A549 (cell line): ENCODE data around the gene BTG4. TPM values are rescaled to one million over a fixed set of nuclear protein-coding genes. Genes with fewer than 3 reads are reported as not detected.

Experiments
- ATAC-seq, 2 experiments: fragments of 200-7000 bp in 1 of 2; fragments of >200 bp in 1 of 2; cut with Nextera tagmentation in 1 of 2; cut with Tn5 transposase in 1 of 2; 3 replicates each; pipeline versions ENCODE4 v1.8.0 to v1.9.1; 2018 to 2020; ENCODE audit warnings: mild to moderate bottlenecking in 1 of 2, moderate library complexity in 1 of 2
- CTCF ChIA-PET: fragments of 300-600 bp; sonication (Branson Sonifier 250); formaldehyde crosslinking; extraction: SDS; loops from one replicate; lab custom pipeline; 2021; ENCODE audit warnings: antibody characterized with exemption, inconsistent platforms; lab: Yijun Ruan, JAX
- POLR2A ChIA-PET: fragments of 350-600 bp; formaldehyde crosslinking; extraction: SDS; loops from one replicate; lab custom pipeline; 2021; ENCODE audit warnings: antibody characterized with exemption, inconsistent platforms; lab: Yijun Ruan, JAX
- DNase-seq, 2 experiments: peaks; one replicate each; pipeline versions ENCODE4 v3.0.0 to v3.0.0-alpha.2; 2011 to 2016; ENCODE audit warnings: low read depth in 1 of 2, low spot score in 1 of 2
- FAIRE-seq: peaks from 2 replicates; lab custom pipeline; 2011; peaks lifted over from hg19 to GRCh38; lab: Jason Lieb, UNC
- H3K27ac ChIP-seq, 2 experiments: fragments of >200 bp; sonication (Bioruptor Twin); formaldehyde crosslinking; 3 replicates each; pipeline ENCODE4 v1.5.1; 2016 to 2017
- H3K4me1 ChIP-seq: fragments of >200 bp; sonication (Bioruptor Twin); formaldehyde crosslinking; 3 replicates; pipeline ENCODE4 v1.6.1; 2016
- H3K4me2 ChIP-seq: fragments of >200 bp; sonication (Bioruptor Twin); formaldehyde crosslinking; 3 replicates; pipeline ENCODE4 v1.6.1; 2016
- H3K4me3 ChIP-seq: fragments of >200 bp; sonication (Bioruptor Twin); formaldehyde crosslinking; 3 replicates; pipeline ENCODE4 v1.5.1; 2016
- H3K9me3 ChIP-seq: fragments of >200 bp; sonication (Bioruptor Twin); formaldehyde crosslinking; 3 replicates; pipeline ENCODE4 v1.6.1; 2016
- BHLHE40 ChIP-seq: IDR thresholded peaks from 2 replicates; pipeline ENCODE4 v1.6.1; 2012; ENCODE audit warnings: low read depth, low read length, inconsistent platforms
- ESRRA ChIP-seq: fragments of 150-350 bp; IDR thresholded peaks from 2 replicates; pipeline ENCODE4 v1.6.1; 2014; ENCODE audit warnings: mild to moderate bottlenecking, low read length, borderline replicate concordance
- FOSB ChIP-seq: fragments of 250-450 bp; sonication (Bioruptor Pico); IDR thresholded peaks from 2 replicates; pipeline ENCODE4 v1.5.0; 2020; ENCODE audit warnings: mild to moderate bottlenecking, moderate library complexity
- FOXS1 ChIP-seq: fragments of 250-450 bp; sonication (Bioruptor Pico); IDR thresholded peaks from 2 replicates; pipeline ENCODE4 v1.5.0; 2020; ENCODE audit warnings: mild to moderate bottlenecking, moderate library complexity
- GATA3 ChIP-seq: IDR thresholded peaks from 2 replicates; pipeline ENCODE4 v1.6.1; 2012; ENCODE audit warnings: borderline replicate concordance
- HDAC2 ChIP-seq: fragments of 200-600 bp; sonication (generic); IDR thresholded peaks from 2 replicates; pipeline ENCODE4 v1.6.1; 2016
- HOXB5 ChIP-seq: fragments of 250-450 bp; sonication (Bioruptor Pico); IDR thresholded peaks from 2 replicates; pipeline ENCODE4 v1.5.0; 2020; ENCODE audit warnings: mild to moderate bottlenecking, moderate library complexity
- PHF8 ChIP-seq: fragments of 200-600 bp; sonication (generic); IDR thresholded peaks from 2 replicates; pipeline ENCODE4 v1.6.1; 2016; ENCODE audit warnings: low read depth, mild to moderate bottlenecking, antibody characterized with exemption, moderate library complexity, borderline replicate concordance
- POLR2A ChIP-seq: IDR thresholded peaks from 2 replicates; pipeline ENCODE4 v1.6.1; 2012; ENCODE audit warnings: mild to moderate bottlenecking, low read length
- RFX5 ChIP-seq: fragments of 450-650 bp; IDR thresholded peaks from 2 replicates; pipeline ENCODE4 v1.7.1; 2014; ENCODE audit warnings: antibody characterized with exemption, mild to moderate bottlenecking, moderate library complexity
- RNF2 ChIP-seq: fragments of 200-600 bp; sonication (generic); IDR thresholded peaks from 2 replicates; pipeline ENCODE4 v1.6.1; 2016; ENCODE audit warnings: low read depth, mild to moderate bottlenecking, antibody characterized with exemption, moderate library complexity, borderline replicate concordance
- ZC3H11A ChIP-seq: fragments of 450-650 bp; IDR thresholded peaks from 2 replicates; pipeline ENCODE4 v1.6.1; 2014; ENCODE audit warnings: antibody characterized with exemption, mild to moderate bottlenecking
- WGBS: methylation state at CpG from one replicate; pipeline ENCODE4 v1.1.6; 2017; ENCODE audit errors: missing lambda C conversion rate; 5-methylcytosine and 5-hydroxymethylcytosine counted together
- polyA plus RNA-seq, 4 experiments: library from polyadenylated mRNA; depleted of rRNA in 3 of 4; stranded (reverse); fragments of >200 nt; fragmentation: RNase III in 1 of 4; extraction: RNeasy Plus Mini Kit Qiagen cat#74134 plus additional on column Dnase treatment in 1 of 4; gene quantifications; 2 replicates in 3 of 4; 3 replicates in 1 of 4; pipeline ENCODE4 v1.2.3, GENCODE V29; 2011 to 2017
- TF ChIP-seq, protein P1 (sequence below): IDR thresholded peaks from 2 replicates; pipeline ENCODE4 v1.6.1; 2012
- TF ChIP-seq, protein P2 (sequence below): IDR thresholded peaks from 2 replicates; pipeline ENCODE4 v1.6.1; 2012
- TF ChIP-seq, protein P3 (sequence below): fragments of 450-650 bp; IDR thresholded peaks from 2 replicates; pipeline ENCODE4 v1.6.1; 2014; ENCODE audit warnings: antibody characterized with exemption
- TF ChIP-seq, protein P4 (sequence below): fragments of 150-350 bp; IDR thresholded peaks from 2 replicates; pipeline ENCODE4 v1.6.1; 2014; ENCODE audit warnings: low read depth, mild to moderate bottlenecking, low read length

Gene BTG4
- polyA plus RNA-seq, 2 of the 4 experiments (the other 2 are of a cell fraction) = 0.23 to 0.36 TPM

DNA sequence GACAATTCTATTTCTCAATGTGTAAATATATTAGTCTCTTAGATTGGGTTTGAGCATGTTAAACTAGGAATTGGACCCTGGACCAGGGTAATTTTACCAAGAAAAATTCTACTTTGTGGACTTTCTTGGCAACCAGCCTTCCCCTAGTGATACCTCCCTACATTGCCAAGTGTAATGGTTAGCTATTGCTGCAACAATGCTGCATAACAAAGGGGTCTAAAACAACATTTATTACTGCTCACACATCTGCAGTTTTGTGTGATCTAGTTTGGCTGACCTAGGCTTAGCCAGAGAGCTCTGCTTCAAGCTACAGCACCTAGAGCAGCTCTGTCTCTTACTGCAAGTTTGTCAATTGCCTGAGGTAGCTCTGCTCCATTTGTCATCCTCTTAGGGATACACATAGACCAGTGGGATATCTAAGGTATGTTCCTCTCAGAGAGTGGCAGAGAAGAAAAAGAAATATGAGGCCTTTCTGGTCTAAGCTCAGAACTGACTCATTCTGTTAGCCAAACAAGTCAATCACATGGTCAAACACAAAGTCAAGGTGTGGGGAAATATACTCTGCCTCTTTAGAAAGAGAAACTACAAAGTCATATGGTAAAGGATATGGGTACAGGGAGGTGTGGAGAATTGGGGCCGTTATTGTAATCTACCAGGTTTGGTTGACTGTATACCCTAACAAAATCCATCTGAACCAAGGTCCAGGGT, 26.4 kb upstream of the BTG4 start:
- H3K4me1 ChIP-seq = peaks cover 5% of the 10 kb centered on the region; the same call in 1 of the 3 replicates
- ATAC-seq = no peak; a peak in 1 of 6 replicates
- TF ChIP-seq RFX5 (no peak), HDAC2 (no peak), ZC3H11A (no peak), PHF8 (no peak), FOXS1 (no peak), HOXB5 (CRISPR knock-in tag) (no peak), GATA3 (no peak), FOSB (CRISPR knock-in tag) (no peak), POLR2A (no peak)
- TF ChIP-seq, protein P1, sequence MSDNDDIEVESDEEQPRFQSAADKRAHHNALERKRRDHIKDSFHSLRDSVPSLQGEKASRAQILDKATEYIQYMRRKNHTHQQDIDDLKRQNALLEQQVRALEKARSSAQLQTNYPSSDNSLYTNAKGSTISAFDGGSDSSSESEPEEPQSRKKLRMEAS = no peak
- TF ChIP-seq, protein P2, sequence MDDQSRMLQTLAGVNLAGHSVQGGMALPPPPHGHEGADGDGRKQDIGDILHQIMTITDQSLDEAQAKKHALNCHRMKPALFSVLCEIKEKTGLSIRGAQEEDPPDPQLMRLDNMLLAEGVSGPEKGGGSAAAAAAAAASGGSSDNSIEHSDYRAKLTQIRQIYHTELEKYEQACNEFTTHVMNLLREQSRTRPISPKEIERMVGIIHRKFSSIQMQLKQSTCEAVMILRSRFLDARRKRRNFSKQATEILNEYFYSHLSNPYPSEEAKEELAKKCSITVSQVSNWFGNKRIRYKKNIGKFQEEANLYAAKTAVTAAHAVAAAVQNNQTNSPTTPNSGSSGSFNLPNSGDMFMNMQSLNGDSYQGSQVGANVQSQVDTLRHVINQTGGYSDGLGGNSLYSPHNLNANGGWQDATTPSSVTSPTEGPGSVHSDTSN = no peak
- TF ChIP-seq, protein P3, sequence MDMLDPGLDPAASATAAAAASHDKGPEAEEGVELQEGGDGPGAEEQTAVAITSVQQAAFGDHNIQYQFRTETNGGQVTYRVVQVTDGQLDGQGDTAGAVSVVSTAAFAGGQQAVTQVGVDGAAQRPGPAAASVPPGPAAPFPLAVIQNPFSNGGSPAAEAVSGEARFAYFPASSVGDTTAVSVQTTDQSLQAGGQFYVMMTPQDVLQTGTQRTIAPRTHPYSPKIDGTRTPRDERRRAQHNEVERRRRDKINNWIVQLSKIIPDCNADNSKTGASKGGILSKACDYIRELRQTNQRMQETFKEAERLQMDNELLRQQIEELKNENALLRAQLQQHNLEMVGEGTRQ = no peak
- POLR2A ChIA-PET = no interaction called here
- DNase-seq = no peak
- H3K4me2 ChIP-seq = no peak overlapping the region
- 14% methylated on average over 1 of the region's 1 CpG for WGBS
- CTCF ChIA-PET = no interaction called here
- H3K27ac ChIP-seq = no peak overlapping the region
- FAIRE-seq = no peak
- H3K4me3 ChIP-seq = no peak overlapping the region
- no peaks in the 10 kb centered on the region for H3K9me3 ChIP-seq

DNA sequence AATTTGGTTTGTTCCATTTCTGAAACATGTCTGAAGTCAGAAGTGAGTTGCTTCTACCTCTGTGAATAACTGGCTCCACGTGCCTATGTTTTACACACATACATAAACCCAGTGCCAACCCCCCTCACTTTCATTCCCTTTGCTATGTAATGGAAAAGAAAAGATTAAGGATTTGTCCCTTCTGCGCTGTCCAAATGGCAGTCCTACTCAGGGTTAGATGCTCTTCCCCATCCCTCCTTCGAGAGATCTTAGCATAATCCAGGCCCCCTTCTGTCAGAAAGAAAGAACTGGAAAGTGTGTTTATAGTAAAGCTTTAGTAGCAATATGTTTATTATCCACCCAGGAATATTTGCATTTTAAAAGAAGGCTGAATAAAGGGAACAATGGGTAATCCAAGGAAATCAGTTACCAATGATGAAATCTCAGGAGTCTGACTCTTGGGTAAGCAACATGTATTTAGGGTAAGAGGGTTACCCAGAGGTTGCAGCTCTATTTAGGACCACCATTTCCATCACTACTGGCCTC, 25.2 kb upstream of the BTG4 start:
- Histone ChIP-seq H3K4me2 (no peak overlapping the region), H3K9me3 (no peaks in the 10 kb centered on the region), H3K27ac (no peak overlapping the region), H3K4me1 (peaks cover 9% of the 10 kb centered on the region; the same call in 2 of the 3 replicates), H3K4me3 (no peak overlapping the region)
- FAIRE-seq (no peak), ATAC-seq (no peak), DNase-seq (no peak)
- TF ChIP-seq RNF2 (no peak), FOXS1 (no peak), ESRRA (no peak)
- TF ChIP-seq, protein P2 = no peak
- TF ChIP-seq, protein P4, sequence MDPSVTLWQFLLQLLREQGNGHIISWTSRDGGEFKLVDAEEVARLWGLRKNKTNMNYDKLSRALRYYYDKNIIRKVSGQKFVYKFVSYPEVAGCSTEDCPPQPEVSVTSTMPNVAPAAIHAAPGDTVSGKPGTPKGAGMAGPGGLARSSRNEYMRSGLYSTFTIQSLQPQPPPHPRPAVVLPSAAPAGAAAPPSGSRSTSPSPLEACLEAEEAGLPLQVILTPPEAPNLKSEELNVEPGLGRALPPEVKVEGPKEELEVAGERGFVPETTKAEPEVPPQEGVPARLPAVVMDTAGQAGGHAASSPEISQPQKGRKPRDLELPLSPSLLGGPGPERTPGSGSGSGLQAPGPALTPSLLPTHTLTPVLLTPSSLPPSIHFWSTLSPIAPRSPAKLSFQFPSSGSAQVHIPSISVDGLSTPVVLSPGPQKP = no peak
- ChIA-PET CTCF (no interaction called here), POLR2A (no interaction called here)
- 92% methylated on average over 3 of the region's 3 CpGs for WGBS

DNA sequence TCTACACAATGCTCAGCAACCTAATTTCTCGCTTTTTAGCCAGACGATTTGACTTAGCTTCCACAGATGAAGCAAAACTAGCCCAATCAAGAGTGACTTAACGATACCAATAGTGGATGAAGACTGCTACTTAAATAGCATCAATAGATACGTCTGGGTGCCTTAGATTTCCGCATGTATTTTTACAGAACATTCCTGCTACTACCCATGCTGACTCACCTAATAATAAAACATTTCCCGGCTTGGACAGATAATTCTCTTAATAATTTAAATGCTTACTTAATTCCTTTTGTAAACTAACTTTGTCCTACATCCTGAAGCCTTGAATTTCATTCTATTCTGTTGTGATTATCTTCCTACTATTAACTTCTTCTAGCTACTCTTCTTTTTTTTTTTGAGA, 23.1 kb upstream of the BTG4 start:
- POLR2A ChIA-PET = no interaction called here
- peak overlapping the region; percentile 26; the same call in 1 of the 3 replicates for H3K4me2 ChIP-seq
- WGBS = 57% methylated on average over 6 of the region's 6 CpGs
- CTCF ChIA-PET = no interaction called here
- no peaks in the 10 kb centered on the region for H3K9me3 ChIP-seq
- DNase-seq = no peak
- peaks cover 29% of the 10 kb centered on the region for H3K4me1 ChIP-seq
- FAIRE-seq = no peak
- H3K4me3 ChIP-seq = no peak overlapping the region
- no peak for ATAC-seq
- TF ChIP-seq POLR2A = no peak
- TF ChIP-seq BHLHE40 = no peak
- H3K27ac ChIP-seq = no peak overlapping the region
